Progenitor cell of endocrine pancreas (in vitro differentiated cells): ENCODE measurements around the gene AMOTL2. TPM values are rescaled to one million over a fixed set of nuclear protein-coding genes. Genes with fewer than 3 reads are reported as not detected.

Experiments used
- DNase-seq: peaks from one replicate; pipeline ENCODE4 v3.0.0; 2021; ENCODE audit warnings: low spot score; ENCODE audit not compliant: unreplicated experiment
- H3K27ac Mint-ChIP-seq: 2 replicates; pipeline ENCODE4 v1.8.0; 2021; ENCODE audit warnings: mild to moderate bottlenecking, moderate library complexity, mixed read lengths
- H3K27me3 Mint-ChIP-seq: 2 replicates; pipeline ENCODE4 v1.8.0; 2021; ENCODE audit warnings: mixed read lengths
- H3K36me3 Mint-ChIP-seq: 2 replicates; pipeline ENCODE4 v1.8.0; 2022; ENCODE audit warnings: mixed read lengths; ENCODE audit not compliant: insufficient read depth
- H3K4me1 Mint-ChIP-seq: 2 replicates; pipeline ENCODE4 v1.8.0; 2021; ENCODE audit warnings: low read depth, mixed read lengths
- H3K4me3 Mint-ChIP-seq: 2 replicates; pipeline ENCODE4 v1.8.0; 2021; ENCODE audit warnings: low read depth, mild to moderate bottlenecking, moderate library complexity, mixed read lengths
- H3K9me3 Mint-ChIP-seq: 2 replicates; pipeline ENCODE4 v1.8.0; 2021; ENCODE audit warnings: low read depth, mixed read lengths
- CTCF ChIP-seq: fragments of 200-600 bp; sonication (generic); IDR thresholded peaks from one replicate; pipeline ENCODE4 v1.5.0; 2021; ENCODE audit warnings: antibody characterized with exemption, mild to moderate bottlenecking; ENCODE audit not compliant: unreplicated experiment
- total RNA-seq: library from RNA; stranded (reverse); gene quantifications from 2 replicates; pipeline ENCODE4 v1.2.1, GENCODE V29; 2021

The AMOTL2 gene
- total RNA-seq, 1 donor from 2014 or later, result 94.4 TPM

- Mint-ChIP-seq H3K4me3 (no peak overlapping the region), H3K36me3 (no peaks in the 10 kb centered on the region), H3K27ac (no peak overlapping the region), H3K27me3 (peaks cover 15% of the 10 kb centered on the region), H3K4me1 (no peaks in the 10 kb centered on the region), H3K9me3 (peaks cover 4% of the 10 kb centered on the region)
- TF ChIP-seq CTCF, result no peak
- no peak for DNase-seq
Measured at GRCh38 chr3:134394380-134394779, 20.1 kb upstream of the AMOTL2 start.

- no peak for TF ChIP-seq CTCF
- no peaks in the 10 kb centered on the region for H3K36me3 Mint-ChIP-seq
- peaks cover 18% of the 10 kb centered on the region for H3K27me3 Mint-ChIP-seq
- DNase-seq, result no peak
- H3K27ac Mint-ChIP-seq, result no peak overlapping the region
- H3K4me3 Mint-ChIP-seq, result no peak overlapping the region
- H3K4me1 Mint-ChIP-seq, result no peaks in the 10 kb centered on the region
- H3K9me3 Mint-ChIP-seq, result peaks cover 4% of the 10 kb centered on the region
Measured at GRCh38 chr3:134393074-134393473, 18.8 kb upstream of the AMOTL2 start.

DNA sequence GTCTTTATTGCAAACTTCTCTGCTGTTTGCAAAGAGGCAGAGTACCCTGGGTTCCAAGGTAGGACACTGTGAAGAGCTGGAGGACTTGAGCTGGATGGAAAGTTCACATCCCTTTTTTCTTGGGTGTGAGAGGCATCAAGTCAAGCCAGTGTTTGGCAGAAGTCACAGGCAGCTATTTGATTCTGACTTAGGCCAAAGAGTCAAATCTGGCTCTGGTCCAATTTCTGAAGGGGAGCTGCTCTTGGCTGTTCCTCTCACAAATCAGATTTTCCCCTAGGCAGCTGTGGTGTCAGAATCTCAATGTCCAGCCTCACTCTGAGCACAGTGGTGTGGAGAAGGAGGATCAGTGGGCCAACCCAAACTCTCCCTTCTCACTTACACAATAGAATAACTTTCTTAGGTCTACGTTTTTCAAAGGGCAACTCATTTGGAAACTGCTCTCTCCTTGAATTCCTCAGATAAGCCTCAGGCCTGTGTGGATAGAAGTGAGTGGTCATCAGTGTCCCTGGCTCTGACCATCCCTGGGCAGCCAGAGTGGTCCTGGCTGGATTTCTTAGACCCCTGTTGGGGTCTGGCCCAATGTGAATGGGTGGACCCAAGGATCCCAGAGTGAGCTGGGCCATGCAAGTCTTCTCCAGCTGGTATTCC lies 18.2 kb upstream of the AMOTL2 start:
- no peak for DNase-seq
- Mint-ChIP-seq H3K27ac (no peak overlapping the region), H3K4me1 (no peaks in the 10 kb centered on the region), H3K36me3 (no peaks in the 10 kb centered on the region), H3K27me3 (peaks cover 22% of the 10 kb centered on the region), H3K9me3 (peaks cover 4% of the 10 kb centered on the region), H3K4me3 (no peak overlapping the region)
- TF ChIP-seq CTCF, result no peak

GRCh38 chr3:134389865-134390264 lies 15.6 kb upstream of the AMOTL2 start:
- H3K27ac Mint-ChIP-seq, result no peak overlapping the region
- H3K36me3 Mint-ChIP-seq, result no peaks in the 10 kb centered on the region
- H3K9me3 Mint-ChIP-seq, result peaks cover 4% of the 10 kb centered on the region
- TF ChIP-seq CTCF, result no peak
- H3K27me3 Mint-ChIP-seq, result peaks cover 13% of the 10 kb centered on the region
- no peak overlapping the region for H3K4me3 Mint-ChIP-seq
- DNase-seq, result no peak
- H3K4me1 Mint-ChIP-seq, result no peaks in the 10 kb centered on the region

DNA sequence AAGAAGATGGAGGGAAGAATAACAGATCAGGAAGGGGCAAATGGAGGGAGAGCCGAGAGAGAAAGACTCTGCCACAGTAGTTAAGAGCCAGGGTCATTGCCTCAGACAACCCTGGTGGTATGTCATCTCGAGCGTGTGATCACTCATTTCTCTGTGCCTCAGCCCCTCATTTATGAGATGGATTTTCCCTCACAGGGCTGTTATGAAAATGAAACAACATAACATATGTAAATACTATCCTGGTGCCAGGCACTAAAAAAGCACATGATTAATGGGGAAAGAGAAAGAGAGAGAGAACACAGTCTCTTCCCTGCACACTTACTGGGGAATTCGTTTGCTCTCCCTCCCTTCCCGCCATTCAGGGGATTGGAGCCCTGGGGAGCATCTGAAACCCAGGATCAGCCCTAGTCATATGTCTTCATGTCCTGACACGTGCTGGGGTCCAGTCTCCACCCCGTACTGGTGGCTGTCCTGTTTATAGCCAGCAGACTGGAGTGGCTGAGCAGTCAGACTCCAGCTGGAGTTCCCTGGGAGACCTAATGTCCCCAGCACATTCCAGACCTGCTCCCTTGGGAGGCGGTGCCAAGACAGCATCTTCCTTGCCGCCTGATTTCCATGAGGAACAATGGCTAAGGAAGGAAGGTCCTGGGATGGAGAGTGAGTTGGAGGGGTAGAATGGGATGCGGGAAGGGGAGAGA lies 14.7 kb upstream of the AMOTL2 start:
- Mint-ChIP-seq H3K4me1 (no peaks in the 10 kb centered on the region), H3K36me3 (no peaks in the 10 kb centered on the region), H3K9me3 (peaks cover 4% of the 10 kb centered on the region), H3K27me3 (peaks cover 13% of the 10 kb centered on the region), H3K27ac (no peak overlapping the region), H3K4me3 (no peak overlapping the region)
- TF ChIP-seq CTCF, result no peak
- DNase-seq, result no peak
